RWPE2 (cell line): ENCODE measurements around the gene WDR93.
"Not testable (repeated sequence)": the region's sequence is repeated elsewhere in the genome, so short reads cannot be mapped to it uniquely, and the experiment has no call there.

ENCODE experiments used
- ATAC-seq: fragments of 200-7000 bp; cut with Tn5 transposase; 3 replicates; pipeline ENCODE4 v1.9.1; 2021; ENCODE audit warnings: low read depth
- DNase-seq: peaks from one replicate; pipeline ENCODE4 v3.0.0-alpha.2; 2020; ENCODE audit warnings: low spot score
- H3K27ac ChIP-seq: fragments of 450-650 bp; 2 replicates; pipeline ENCODE4 v1.5.1; 2017; ENCODE audit warnings: mild to moderate bottlenecking; ENCODE audit not compliant: poor library complexity, severe bottlenecking
- H3K27me3 ChIP-seq: fragments of 250-450 bp; sonication (Bioruptor Pico); 2 replicates; pipeline ENCODE4 v1.5.1; 2021; ENCODE audit warnings: mild to moderate bottlenecking, moderate library complexity; ENCODE audit not compliant: insufficient read depth, poor library complexity, severe bottlenecking
- H3K36me3 ChIP-seq: fragments of 250-450 bp; sonication (Bioruptor Pico); 2 replicates; pipeline ENCODE4 v1.5.1; 2020; ENCODE audit warnings: low read depth, mild to moderate bottlenecking, moderate library complexity
- H3K4me1 ChIP-seq: fragments of 250-450 bp; sonication (Bioruptor Pico); 2 replicates; pipeline ENCODE4 v1.5.1; 2021; ENCODE audit warnings: mild to moderate bottlenecking, moderate library complexity; ENCODE audit not compliant: insufficient read depth, poor library complexity, severe bottlenecking
- H3K4me3 ChIP-seq: fragments of 250-450 bp; sonication (Bioruptor Pico); 2 replicates; pipeline ENCODE4 v1.5.1; 2021; ENCODE audit warnings: mild to moderate bottlenecking, moderate library complexity; ENCODE audit not compliant: severe bottlenecking
- H3K9me3 ChIP-seq: fragments of 250-450 bp; sonication (Bioruptor Pico); 2 replicates; pipeline ENCODE4 v1.5.1; 2021; ENCODE audit warnings: mild to moderate bottlenecking, moderate library complexity; ENCODE audit not compliant: severe bottlenecking
- CTCF ChIP-seq: fragments of 450-650 bp; IDR thresholded peaks from one replicate; pipeline ENCODE4 v1.5.1; 2017; ENCODE audit warnings: mild to moderate bottlenecking, moderate library complexity; ENCODE audit not compliant: poor library complexity, severe bottlenecking

The WDR93 gene

DNA sequence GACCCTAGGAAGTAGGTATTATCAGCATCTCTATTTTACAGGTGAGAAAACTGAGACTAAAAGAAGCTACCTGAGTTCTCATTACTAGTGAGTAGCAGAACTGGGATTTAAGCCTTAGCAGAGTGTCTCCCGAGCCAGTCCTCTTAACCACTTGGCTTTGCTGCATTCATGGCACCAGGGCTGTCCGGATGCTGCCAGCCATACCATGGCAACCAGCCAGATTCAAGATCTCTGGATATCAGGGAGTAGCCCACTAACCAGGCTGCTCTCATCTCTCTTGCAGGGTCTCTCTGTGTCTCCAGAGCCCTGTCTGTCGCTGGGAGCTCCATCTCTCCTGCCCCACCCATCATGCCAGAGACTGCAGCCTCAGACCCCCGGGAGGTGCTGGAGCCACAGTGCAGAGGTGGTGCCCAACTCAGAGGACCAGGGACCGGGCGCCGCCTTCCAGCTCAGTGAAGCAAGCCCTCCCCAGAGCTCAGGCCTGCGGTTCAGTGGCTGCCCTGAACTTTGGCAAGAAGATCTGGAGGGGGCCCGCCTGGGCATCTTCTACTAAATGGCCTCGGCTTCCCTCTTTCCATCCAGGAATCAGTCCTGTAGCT lies 87.3 kb downstream of the WDR93 start:
- no peak for TF ChIP-seq CTCF
- ATAC-seq (no peak), DNase-seq (no peak)
- Histone ChIP-seq H3K9me3 (no peaks in the 10 kb centered on the region), H3K4me3 (no peak overlapping the region), H3K4me1 (peaks cover 40% of the 10 kb centered on the region), H3K27me3 (no peaks in the 10 kb centered on the region), H3K27ac (no peak overlapping the region), H3K36me3 (no peaks in the 10 kb centered on the region)

DNA sequence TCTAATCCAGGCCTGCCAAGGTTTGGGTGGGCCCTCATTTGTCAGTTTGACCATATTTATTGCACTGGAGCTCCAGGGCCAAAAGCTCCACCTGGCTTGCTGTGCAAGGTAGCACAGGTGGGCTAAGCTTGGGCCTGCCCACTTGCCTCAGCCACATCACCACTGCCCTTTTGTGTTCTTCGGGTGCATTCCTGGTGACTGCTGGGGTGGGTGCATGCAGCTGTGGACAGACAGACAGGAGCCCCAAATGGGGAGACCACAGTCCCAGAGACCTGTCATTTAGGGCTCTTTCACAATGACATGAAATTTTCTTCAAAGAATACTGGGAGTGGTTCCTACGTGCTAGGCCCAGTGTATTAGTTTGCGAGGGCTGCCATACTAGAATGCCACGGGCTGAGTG lies 88.2 kb downstream of the WDR93 start:
- DNase-seq = no peak
- TF ChIP-seq CTCF = no peak
- Histone ChIP-seq H3K36me3 (no peaks in the 10 kb centered on the region), H3K27me3 (no peaks in the 10 kb centered on the region), H3K4me3 (no peak overlapping the region), H3K9me3 (no peaks in the 10 kb centered on the region), H3K27ac (no peak overlapping the region), H3K4me1 (peaks cover 40% of the 10 kb centered on the region)
- ATAC-seq = no peak

- no peak for TF ChIP-seq CTCF
- Histone ChIP-seq H3K9me3 (no peaks in the 10 kb centered on the region), H3K27ac (peak overlapping the region; percentile 82), H3K4me1 (peaks cover 35% of the 10 kb centered on the region), H3K27me3 (no peaks in the 10 kb centered on the region), H3K36me3 (no peaks in the 10 kb centered on the region), H3K4me3 (no peak overlapping the region)
- ATAC-seq = no peak
- peak; percentile 29 for DNase-seq
Measured at GRCh38 chr15:89780601-89781000, 90.0 kb downstream of the WDR93 start.

DNA sequence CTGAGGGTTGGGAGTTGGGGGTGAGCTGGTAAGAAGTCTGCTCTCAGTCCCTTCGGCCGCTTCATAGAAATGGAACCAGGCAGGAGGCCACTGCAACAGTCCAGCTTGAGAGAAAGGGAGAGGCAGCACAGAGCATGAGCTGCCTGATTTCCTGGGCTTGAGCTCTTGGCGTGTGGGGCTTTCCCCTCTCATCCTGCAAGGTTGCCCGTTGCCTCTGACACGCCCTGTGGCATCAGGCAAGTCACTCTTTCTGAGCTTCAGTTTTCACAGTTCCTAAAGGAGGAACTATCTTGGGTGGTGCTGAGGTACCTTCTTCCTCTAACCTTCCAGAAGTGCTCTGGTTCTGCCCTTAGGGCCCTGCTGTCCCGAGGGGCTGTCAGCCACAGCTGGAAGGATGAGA lies 90.4 kb downstream of the WDR93 start:
- no peaks in the 10 kb centered on the region for H3K27me3 ChIP-seq
- TF ChIP-seq CTCF = no peak
- peak overlapping the region; percentile 82 for H3K27ac ChIP-seq
- H3K36me3 ChIP-seq = no peaks in the 10 kb centered on the region
- ATAC-seq (peak; percentile 26), DNase-seq (peak; percentile 73)
- no peaks in the 10 kb centered on the region for H3K9me3 ChIP-seq
- no peak overlapping the region for H3K4me3 ChIP-seq
- peaks cover 39% of the 10 kb centered on the region for H3K4me1 ChIP-seq

- peak; percentile 76 for ATAC-seq
- H3K4me3 ChIP-seq = no peak overlapping the region
- H3K4me1 ChIP-seq = peaks cover 36% of the 10 kb centered on the region
Measured at GRCh38 chr15:89781891-89782618, 91.4 kb downstream of the WDR93 start.

GRCh38 chr15:89782619-89782950 lies 92.0 kb downstream of the WDR93 start:
- Histone ChIP-seq H3K4me1 (peaks cover 33% of the 10 kb centered on the region), H3K27ac (peak overlapping the region; percentile 82)
- not testable (repeated sequence) for H3K9me3 ChIP-seq, H3K4me3 ChIP-seq, ATAC-seq, H3K27me3 ChIP-seq, H3K36me3 ChIP-seq
- peak; percentile 19 for DNase-seq

More at GRCh38 chr15:89781891-89782618, 91.4 kb downstream of the WDR93 start:
- Histone ChIP-seq H3K36me3 (no peaks in the 10 kb centered on the region), H3K27me3 (no peaks in the 10 kb centered on the region), H3K9me3 (no peaks in the 10 kb centered on the region), H3K27ac (peak overlapping the region; percentile 82)
- peak; percentile 87 for DNase-seq
- TF ChIP-seq CTCF = no peak
